DOHH2 (cell line): ENCODE measurements around the gene COG3.

ENCODE experiments used
- H3F3A ChIP-seq: fragments of 200-600 bp; sonication (generic), shearing (Covaris generic); 2 replicates; pipeline ENCODE4 v1.6.0; 2016; ENCODE audit warnings: antibody characterized with exemption, mild to moderate bottlenecking; ENCODE audit not compliant: control insufficient read depth, insufficient read depth
- H3K27ac ChIP-seq: fragments of 200-600 bp; sonication (generic); 2 replicates; pipeline ENCODE4 v1.5.1; 2014; ENCODE audit warnings: low read depth, mild to moderate bottlenecking, low read length, moderate library complexity
- H3K27me3 ChIP-seq: fragments of 200-600 bp; sonication (generic); 2 replicates; pipeline ENCODE4 v1.6.1; 2014; ENCODE audit warnings: mild to moderate bottlenecking, low read length, mixed read lengths; ENCODE audit not compliant: control insufficient read depth
- H3K36me3 ChIP-seq: fragments of 200-600 bp; sonication (generic); 2 replicates; pipeline ENCODE4 v1.6.1; 2014; ENCODE audit warnings: mild to moderate bottlenecking, low read length, moderate library complexity, mixed read lengths; ENCODE audit not compliant: control insufficient read depth
- H3K4me1 ChIP-seq: fragments of 200-600 bp; sonication (generic); 2 replicates; pipeline ENCODE4 v1.6.1; 2014; ENCODE audit warnings: mild to moderate bottlenecking, low read length, mixed read lengths; ENCODE audit not compliant: control insufficient read depth
- H3K4me2 ChIP-seq: fragments of 200-600 bp; sonication (generic); 2 replicates; pipeline ENCODE4 v1.6.0; 2014; ENCODE audit warnings: mild to moderate bottlenecking, low read length, moderate library complexity
- H3K4me3 ChIP-seq: fragments of 200-600 bp; sonication (generic); 2 replicates; pipeline ENCODE4 v1.5.1; 2014; ENCODE audit warnings: mild to moderate bottlenecking, low read length, mixed read lengths
- H3K79me2 ChIP-seq: fragments of 200-600 bp; sonication (generic); 2 replicates; pipeline ENCODE4 v1.6.1; 2014; ENCODE audit warnings: mild to moderate bottlenecking, low read length, mixed read lengths; ENCODE audit not compliant: control insufficient read depth
- H3K9me2 ChIP-seq: fragments of 200-600 bp; sonication (generic); replicated peaks from 2 replicates; pipeline ENCODE4 v1.6.1; 2014; ENCODE audit warnings: mild to moderate bottlenecking, low read length, mixed read lengths; ENCODE audit not compliant: control insufficient read depth
- H3K9me3 ChIP-seq: fragments of 200-600 bp; sonication (generic); 2 replicates; pipeline ENCODE4 v1.6.1; 2014; ENCODE audit warnings: antibody characterized with exemption, low read length, mixed read lengths; ENCODE audit not compliant: control insufficient read depth, insufficient read depth
- H4K20me1 ChIP-seq: fragments of 200-600 bp; sonication (generic); 2 replicates; pipeline ENCODE4 v1.6.0; 2014; ENCODE audit warnings: low read depth, mild to moderate bottlenecking, antibody characterized with exemption, low read length, moderate library complexity; ENCODE audit not compliant: control insufficient read depth, insufficient read depth
- CTCF ChIP-seq: fragments of 200-600 bp; sonication (generic); IDR thresholded peaks from one replicate; pipeline ENCODE4 v1.5.1; 2014; ENCODE audit warnings: antibody characterized with exemption, mild to moderate bottlenecking, low read depth, low read length; ENCODE audit not compliant: poor library complexity, severe bottlenecking
- EZH2phosphoT487 ChIP-seq: fragments of 200-600 bp; sonication (generic); IDR thresholded peaks from 2 replicates; pipeline ENCODE4 v1.6.1; 2017; ENCODE audit warnings: borderline replicate concordance, mild to moderate bottlenecking, antibody characterized with exemption, low read length, moderate library complexity, mixed read lengths

Gene COG3

GRCh38 chr13:45464141-45464686 is 525 bp upstream of the COG3 start:
- Histone ChIP-seq H3K4me3 (peak overlapping the region; percentile 98), H4K20me1 (no peaks in the 10 kb centered on the region), H3K9me3 (peaks cover 5% of the 10 kb centered on the region; the same call in 1 of the 2 replicates), H3K9me2 (no peaks in the 10 kb centered on the region), H3K27ac (no peak overlapping the region), H3K79me2 (peaks cover 51% of the 10 kb centered on the region), H3F3A (0 out of 2 replicates have a peak, but pooled peaks cover 3% of the 10 kb centered on the region), H3K36me3 (peaks cover 7% of the 10 kb centered on the region), H3K4me2 (peak overlapping the region; percentile 88), H3K27me3 (no peaks in the 10 kb centered on the region), H3K4me1 (peaks cover 19% of the 10 kb centered on the region)
- TF ChIP-seq EZH2phosphoT487 = no peak
- peak; percentile 16 for TF ChIP-seq CTCF

- no peaks in the 10 kb centered on the region for H3K9me3 ChIP-seq
- TF ChIP-seq EZH2phosphoT487 (no peak), CTCF (no peak)
- H3K27me3 ChIP-seq = no peaks in the 10 kb centered on the region
- peaks cover 70% of the 10 kb centered on the region for H3K79me2 ChIP-seq
- peak overlapping the region; percentile 88 for H3K4me2 ChIP-seq
- no peak overlapping the region for H3K27ac ChIP-seq
- peak overlapping the region; percentile 98; the same call in 1 of the 2 replicates for H3K4me3 ChIP-seq
- H3K9me2 ChIP-seq = no peaks in the 10 kb centered on the region
- peaks cover 19% of the 10 kb centered on the region for H3K4me1 ChIP-seq
- H3K36me3 ChIP-seq = peaks cover 7% of the 10 kb centered on the region
- no peaks in the 10 kb centered on the region for H4K20me1 ChIP-seq
- H3F3A ChIP-seq = 0 out of 2 replicates have a peak, but pooled peaks cover 3% of the 10 kb centered on the region
These were observed 1.6 kb downstream of the COG3 start for GRCh38 chr13:45466359-45466758.

GRCh38 chr13:45468635-45469034 is 3.9 kb downstream of the COG3 start:
- H3K9me3 ChIP-seq = no peaks in the 10 kb centered on the region
- peaks cover 19% of the 10 kb centered on the region for H3K4me1 ChIP-seq
- H3K4me3 ChIP-seq = no peak overlapping the region
- H3K36me3 ChIP-seq = peaks cover 7% of the 10 kb centered on the region
- H3K27ac ChIP-seq = no peak overlapping the region
- no peaks in the 10 kb centered on the region for H3K27me3 ChIP-seq
- no peak overlapping the region for H3K4me2 ChIP-seq
- peaks cover 88% of the 10 kb centered on the region for H3K79me2 ChIP-seq
- TF ChIP-seq CTCF (no peak), EZH2phosphoT487 (no peak)
- H4K20me1 ChIP-seq = no peaks in the 10 kb centered on the region
- 0 out of 2 replicates have a peak, but pooled peaks cover 3% of the 10 kb centered on the region for H3F3A ChIP-seq
- no peaks in the 10 kb centered on the region for H3K9me2 ChIP-seq
